HepG2 (cell line): ENCODE measurements around the gene KLB. TPM values are rescaled to one million over a fixed set of nuclear protein-coding genes. Genes with fewer than 3 reads are reported as not detected.

Source experiments
- ATAC-seq: fragments of 200-7000 bp; cut with Tn5 transposase; 3 replicates; pipeline ENCODE4 v1.9.1; 2020; ENCODE audit warnings: mild to moderate bottlenecking, moderate library complexity
- BruUV-seq: library from RNA; stranded (reverse); fragments of 400-500 nt; replicated peaks from 2 replicates; lab custom pipeline; 2021; lab: Mats Ljungman, UMichigan
- CTCF ChIA-PET: fragments of 300-600 bp; formaldehyde crosslinking; extraction: SDS; loops from one replicate; lab custom pipeline; 2021; ENCODE audit warnings: low total read pairs, inconsistent platforms, low intra/inter-chr PET ratio; lab: Yijun Ruan, JAX
- POLR2A ChIA-PET: fragments of 350-600 bp; sonication (Branson Sonifier 250); formaldehyde crosslinking; loops from one replicate; lab custom pipeline; 2020; ENCODE audit warnings: antibody characterized with exemption, inconsistent platforms; lab: Yijun Ruan, JAX
- DNase-seq: peaks from one replicate; pipeline ENCODE4 v3.0.0-alpha.2; 2015; ENCODE audit warnings: low spot score
- FAIRE-seq: peaks from 3 replicates; lab custom pipeline; 2011; peaks lifted over from hg19 to GRCh38; lab: Jason Lieb, UNC
- H2AFZ ChIP-seq: one replicate; pipeline ENCODE4 v1.6.1; 2011; ENCODE audit warnings: low read length, inconsistent platforms
- H3K27ac ChIP-seq: fragments of 300-600 bp; 3 replicates; pipeline ENCODE4 v1.8.0; 2011; ENCODE audit warnings: mixed run types, mild to moderate bottlenecking, mixed read lengths, low read length, inconsistent platforms; ENCODE audit not compliant: insufficient read depth; ENCODE audit errors: extremely low read length
- H3K27me3 ChIP-seq, 2 experiments: fragments of 200-600 bp in 1 of 2; 2 replicates in 1 of 2; 3 replicates in 1 of 2; pipeline versions ENCODE4 v1.6.0 to v1.8.0; 2011; ENCODE audit warnings: low read length in 2 of 2, mild to moderate bottlenecking in 2 of 2, moderate library complexity in 2 of 2, inconsistent platforms in 1 of 2; ENCODE audit not compliant: insufficient read depth in 2 of 2, control insufficient read depth in 1 of 2
- H3K36me3 ChIP-seq, 2 experiments: fragments of 200-600 bp in 1 of 2; replicated peaks in 1 of 2; 2 replicates in 1 of 2; 3 replicates in 1 of 2; pipeline versions ENCODE4 v1.5.1 to v1.8.0; 2011; ENCODE audit warnings: low read length in 2 of 2, inconsistent platforms in 1 of 2; ENCODE audit not compliant: insufficient read depth in 2 of 2, control insufficient read depth in 1 of 2
- H3K4me1 ChIP-seq: 2 replicates; pipeline ENCODE4 v1.5.1; 2012; ENCODE audit warnings: low read length, inconsistent platforms; ENCODE audit not compliant: insufficient read depth
- H3K4me2 ChIP-seq: 2 replicates; pipeline ENCODE4 v1.6.0; 2011; ENCODE audit warnings: low read depth, low read length, inconsistent platforms
- H3K4me3 ChIP-seq, 3 experiments: fragments of 200-600 bp in 1 of 3; sonication (generic), shearing (Covaris generic) in 1 of 3; replicated peaks in 1 of 3; 2 replicates each; pipeline ENCODE4 v1.5.1; 2011 to 2016; ENCODE audit warnings: low read length in 3 of 3, inconsistent platforms in 2 of 3, low read depth in 2 of 3, mild to moderate bottlenecking in 2 of 3, control low read depth in 1 of 3, mixed read lengths in 1 of 3; ENCODE audit not compliant: insufficient read depth in 1 of 3
- H3K79me2 ChIP-seq: one replicate; pipeline ENCODE4 v1.6.1; 2011; ENCODE audit warnings: low read length, inconsistent platforms; ENCODE audit not compliant: insufficient read depth
- H3K9ac ChIP-seq: 2 replicates; pipeline ENCODE4 v1.6.0; 2011; ENCODE audit warnings: mild to moderate bottlenecking, low read depth, low read length, inconsistent platforms; ENCODE audit not compliant: insufficient read depth
- H3K9me3 ChIP-seq: 2 replicates; pipeline ENCODE4 v1.5.1; 2012; ENCODE audit warnings: mild to moderate bottlenecking, low read length
- H4K20me1 ChIP-seq: 2 replicates; pipeline ENCODE4 v1.6.0; 2011; ENCODE audit warnings: inconsistent platforms, mild to moderate bottlenecking, low read length, moderate library complexity; ENCODE audit not compliant: insufficient read depth
- CBX2 ChIP-seq, 2 experiments: fragments of 200-600 bp in 1 of 2; sonication (generic); formaldehyde crosslinking in 1 of 2; IDR thresholded peaks; 2 replicates each; pipeline versions ENCODE4 v1.7.0 to v1.8.1; 2018 to 2022; ENCODE audit warnings: low read depth in 2 of 2, low read length in 1 of 2, mild to moderate bottlenecking in 1 of 2, missing genetic modification reagents in 1 of 2
- FOXO4 ChIP-seq: sonication (generic); formaldehyde crosslinking; conservative IDR thresholded peaks from 2 replicates; pipeline ENCODE4 v1.8.1; 2023; ENCODE audit warnings: missing genetic modification reagents
- NFIC ChIP-seq: IDR thresholded peaks from 2 replicates; pipeline ENCODE4 v1.6.1; 2012; ENCODE audit warnings: mild to moderate bottlenecking, low read length, inconsistent platforms
- NONO ChIP-seq, 2 experiments: fragments of 450-650 bp in 1 of 2; sonication (generic) in 1 of 2; formaldehyde crosslinking in 1 of 2; IDR thresholded peaks in 1 of 2; conservative IDR thresholded peaks in 1 of 2; 2 replicates each; pipeline versions ENCODE4 v1.6.1 to v1.8.0; 2017 to 2022; ENCODE audit warnings: mild to moderate bottlenecking in 1 of 2, missing genetic modification reagents in 1 of 2, moderate library complexity in 1 of 2
- POLR2A ChIP-seq, 2 experiments: IDR thresholded peaks; 2 replicates each; pipeline ENCODE4 v1.6.1; 2011; ENCODE audit warnings: low read depth in 2 of 2, low read length in 2 of 2, mild to moderate bottlenecking in 1 of 2, moderate library complexity in 1 of 2; ENCODE audit not compliant: insufficient read depth in 1 of 2
- POLR2AphosphoS2 ChIP-seq: IDR thresholded peaks from 2 replicates; pipeline ENCODE4 v1.6.1; 2011; ENCODE audit warnings: low read depth, low read length, improper control_type of control experiment
- POLR2AphosphoS5 ChIP-seq: IDR thresholded peaks from 2 replicates; pipeline ENCODE4 v1.6.1; 2012; ENCODE audit warnings: low read depth, low read length
- POLR2G ChIP-seq: fragments of 200-400 bp; formaldehyde crosslinking; IDR thresholded peaks from 2 replicates; pipeline ENCODE4 v1.6.1; 2018; ENCODE audit warnings: mild to moderate bottlenecking, low read depth, low read length, moderate library complexity
- RBM22 ChIP-seq: fragments of 200-400 bp; formaldehyde crosslinking; optimal IDR thresholded peaks from 2 replicates; pipeline ENCODE3; 2017; ENCODE audit warnings: mild to moderate bottlenecking, low read length, moderate library complexity
- SETDB1 ChIP-seq: sonication (generic); formaldehyde crosslinking; IDR thresholded peaks from 2 replicates; pipeline ENCODE4 v1.5.1; 2020; ENCODE audit warnings: missing genetic modification reagents, mild to moderate bottlenecking, borderline replicate concordance
- SMARCC2 ChIP-seq: fragments of 450-650 bp; IDR thresholded peaks from 2 replicates; pipeline ENCODE4 v1.6.1; 2017; ENCODE audit warnings: antibody characterized with exemption, mild to moderate bottlenecking
- SRSF4 ChIP-seq: fragments of 200-400 bp; formaldehyde crosslinking; IDR thresholded peaks from one replicate; pipeline ENCODE4 v1.6.1; 2018; ENCODE audit warnings: mild to moderate bottlenecking, low read depth, low read length, moderate library complexity; ENCODE audit not compliant: poor library complexity, severe bottlenecking
- ZFAT ChIP-seq: sonication (generic); formaldehyde crosslinking; conservative IDR thresholded peaks from 2 replicates; pipeline ENCODE4 v1.8.1; 2023; ENCODE audit warnings: missing genetic modification reagents, inconsistent platforms
- ZNF317 ChIP-seq: sonication (generic); formaldehyde crosslinking; IDR thresholded peaks from 2 replicates; pipeline ENCODE4 v1.5.0; 2020; ENCODE audit warnings: mild to moderate bottlenecking, missing genetic modification reagents
- ZNF326 ChIP-seq: sonication (generic); formaldehyde crosslinking; IDR thresholded peaks from 2 replicates; pipeline ENCODE4 v1.4.0; 2020; ENCODE audit warnings: missing genetic modification reagents, borderline replicate concordance
- ZNF484 ChIP-seq: sonication (generic); formaldehyde crosslinking; IDR thresholded peaks from 2 replicates; pipeline ENCODE4 v1.5.1; 2020; ENCODE audit warnings: mild to moderate bottlenecking, low read depth, missing genetic modification reagents, borderline replicate concordance
- ZNF543 ChIP-seq: sonication (generic); formaldehyde crosslinking; IDR thresholded peaks from 2 replicates; pipeline ENCODE4 v1.4.0; 2020; ENCODE audit warnings: mild to moderate bottlenecking, missing genetic modification reagents
- ZNF550 ChIP-seq: sonication (generic); formaldehyde crosslinking; IDR thresholded peaks from 2 replicates; pipeline ENCODE4 v1.4.0; 2020; ENCODE audit warnings: mild to moderate bottlenecking, missing genetic modification reagents, borderline replicate concordance
- ZNF672 ChIP-seq: sonication (generic); formaldehyde crosslinking; IDR thresholded peaks from 2 replicates; pipeline ENCODE4 v1.8.1; 2022; ENCODE audit warnings: missing genetic modification reagents
- ZNF878 ChIP-seq: sonication (generic); formaldehyde crosslinking; IDR thresholded peaks from 2 replicates; pipeline ENCODE4 v1.8.1; 2023; ENCODE audit warnings: mild to moderate bottlenecking, missing genetic modification reagents, moderate library complexity
- WGBS: methylation state at CpG from one replicate; pipeline ENCODE4 v1.1.6; 2017; ENCODE audit warnings: low lambda C conversion rate; 5-methylcytosine and 5-hydroxymethylcytosine counted together
- in situ Hi-C: cut with HindIII; loops from 2 replicates; pipeline ENCODE4 v1.10.0; 2017; ENCODE audit warnings: low pct_unique_long_range_greater_than_20kb; ENCODE audit not compliant: extremely low pct_ligation_motif_present
- intact Hi-C: fragments of 100-400 bp; cut with micrococcal nuclease; formaldehyde crosslinking; loops from one replicate; pipeline ENCODE4 v1.10.0; 2022; ENCODE audit not compliant: unreplicated experiment
- polyA plus RNA-seq, 8 experiments: library from polyadenylated mRNA; depleted of rRNA in 3 of 8; stranded (reverse) in 7 of 8; unstranded in 1 of 8; fragments of >200 nt; fragmentation: Illumina TruSeq in 4 of 8; extraction: Trizol in 4 of 8; gene quantifications; 2 replicates each; pipeline versions ENCODE4 v1.2.1 to v1.2.3, GENCODE V29; 2011 to 2016; ENCODE audit warnings: low read depth in 4 of 8, missing spikeins in 1 of 8, mixed read lengths in 1 of 8; ENCODE audit not compliant: insufficient read depth in 1 of 8
- total RNA-seq, 5 experiments: library from RNA; depleted of rRNA; stranded (reverse); fragments of >200 nt; fragmentation: Illumina TruSeq; extraction: Trizol; gene quantifications; 2 replicates each; pipeline ENCODE4 v1.2.3, GENCODE V29; 2016; ENCODE audit warnings: low read depth in 1 of 5
- TF ChIP-seq, protein P1 (sequence below): sonication (generic); formaldehyde crosslinking; IDR thresholded peaks from 2 replicates; pipeline ENCODE4 v1.4.0; 2020; ENCODE audit warnings: mild to moderate bottlenecking, missing genetic modification reagents, borderline replicate concordance

Gene KLB
- total and polyA plus RNA-seq, 2 of the 13 experiments (the other 11 are each of a cell fraction or from before 2014, with no cell fraction given), result 25.3 to 82.0 TPM

DNA sequence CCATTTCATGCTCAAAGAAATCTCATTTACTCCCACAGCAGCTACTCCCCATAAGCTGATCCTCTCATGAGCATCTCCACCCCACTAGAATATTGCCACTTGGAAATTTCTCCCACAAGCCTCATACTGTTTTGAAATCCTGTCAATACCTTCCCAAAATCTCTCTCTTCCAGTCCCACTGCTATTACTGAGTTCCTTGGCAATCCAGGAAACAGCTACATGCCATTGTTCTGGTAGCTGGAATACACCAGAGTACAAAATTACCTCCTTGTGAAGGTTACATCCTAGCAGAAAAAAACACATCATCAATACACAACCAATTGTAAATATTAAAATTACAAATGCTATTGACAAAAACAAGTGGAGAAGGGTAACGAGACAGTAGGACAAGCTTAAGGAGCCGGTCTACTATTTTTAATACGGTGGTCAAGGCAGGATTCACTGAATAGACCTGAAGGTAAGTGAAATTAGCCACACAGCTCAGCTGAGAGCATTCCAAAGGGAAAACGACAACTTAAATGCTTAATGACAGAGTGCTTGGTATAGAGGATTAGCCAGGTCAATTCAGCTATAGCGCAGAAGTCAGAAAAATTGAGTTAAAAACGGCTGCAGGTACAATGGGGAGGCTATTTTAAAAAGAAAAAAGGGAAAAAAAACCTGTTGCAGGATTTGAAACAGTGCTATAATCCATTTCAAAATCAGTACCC is 45.6 kb downstream of the KLB start:
- DNase-seq (no peak), FAIRE-seq (no peak), ATAC-seq (peak; percentile 11; the same call in 2 of the 3 replicates)
- H3K79me2 ChIP-seq, result peaks cover 21% of the 10 kb centered on the region
- POLR2A ChIA-PET, result interaction anchor here (0.8 to 3.4 kb wide), 5 partner anchors 22 to 86 kb away, joined by 3 to 20 read pairs (median 5); partner anchors contain the start of genes KLB and RFC1
- peaks cover 9 to 65% of the 10 kb centered on the region in 2 experiments for H3K36me3 ChIP-seq
- no peak overlapping the region for H2AFZ ChIP-seq
- H3K9ac ChIP-seq, result no peak overlapping the region
- in situ Hi-C loops (no loop called here), intact Hi-C loops (loop anchor here (5.0 kb wide), 1 partner anchor 270 kb away; the partner anchor contains the start of gene WDR19)
- H3K27me3 ChIP-seq, result no peaks in the 10 kb centered on the region; a peak in 1 of 5 replicates
- H3K9me3 ChIP-seq, result no peaks in the 10 kb centered on the region
- no TSS peak for BruUV-seq
- peaks cover 80% of the 10 kb centered on the region for H3K4me1 ChIP-seq
- H3K4me2 ChIP-seq, result no peak overlapping the region
- no peak overlapping the region for H3K4me3 ChIP-seq
- CTCF ChIA-PET, result no interaction called here
- WGBS, result 96% methylated on average over 6 of the region's 6 CpGs
- H3K27ac ChIP-seq, result no peak overlapping the region
- peaks cover 54% of the 10 kb centered on the region for H4K20me1 ChIP-seq
- TF ChIP-seq POLR2G, result peak; percentile 52; the same call in 1 of the 2 replicates
- no peak for TF ChIP-seq ZNF543 (CRISPR knock-in tag)
- TF ChIP-seq ZNF326 (CRISPR knock-in tag), result no peak
- 0 out of 2 replicates have a peak, but pooled peaks have one; percentile 46 for TF ChIP-seq POLR2AphosphoS2
- TF ChIP-seq SMARCC2, result no peak
- TF ChIP-seq ZNF317, result 0 out of 2 replicates have a peak, but pooled peaks have one; percentile 17
- TF ChIP-seq SRSF4, result peak; percentile 54
- no peak for TF ChIP-seq ZNF672 (CRISPR knock-in tag)
- TF ChIP-seq ZNF550 (CRISPR knock-in tag), result no peak
- 0 out of 2 replicates have a peak, but pooled peaks have one; percentile 27 for TF ChIP-seq ZNF878 (CRISPR knock-in tag)
- TF ChIP-seq, protein P1, sequence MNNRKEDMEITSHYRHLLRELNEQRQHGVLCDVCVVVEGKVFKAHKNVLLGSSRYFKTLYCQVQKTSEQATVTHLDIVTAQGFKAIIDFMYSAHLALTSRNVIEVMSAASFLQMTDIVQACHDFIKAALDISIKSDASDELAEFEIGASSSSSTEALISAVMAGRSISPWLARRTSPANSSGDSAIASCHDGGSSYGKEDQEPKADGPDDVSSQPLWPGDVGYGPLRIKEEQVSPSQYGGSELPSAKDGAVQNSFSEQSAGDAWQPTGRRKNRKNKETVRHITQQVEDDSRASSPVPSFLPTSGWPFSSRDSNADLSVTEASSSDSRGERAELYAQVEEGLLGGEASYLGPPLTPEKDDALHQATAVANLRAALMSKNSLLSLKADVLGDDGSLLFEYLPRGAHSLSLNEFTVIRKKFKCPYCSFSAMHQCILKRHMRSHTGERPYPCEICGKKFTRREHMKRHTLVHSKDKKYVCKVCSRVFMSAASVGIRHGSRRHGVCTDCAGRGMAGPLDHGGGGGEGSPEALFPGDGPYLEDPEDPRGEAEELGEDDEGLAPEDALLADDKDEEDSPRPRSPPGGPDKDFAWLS (CRISPR knock-in tag), result no peak
- TF ChIP-seq FOXO4 (CRISPR knock-in tag), result 0 out of 2 replicates have a peak, but pooled peaks have one; percentile 50
- no peak for TF ChIP-seq CBX2 (IDR thresholded peaks at IDR 0.05; ENCODE audit: low read depth, low read length)
- no peak for TF ChIP-seq CBX2 (CRISPR knock-in tag; IDR thresholded peaks at IDR 0.05; ENCODE audit: low read depth)
- peak; percentile 55 for TF ChIP-seq POLR2AphosphoS5
- TF ChIP-seq SETDB1 (CRISPR knock-in tag), result no peak
- TF ChIP-seq ZFAT (CRISPR knock-in tag), result no peak
- peak; percentile 10 for TF ChIP-seq RBM22
- TF ChIP-seq NFIC, result 0 out of 2 replicates have a peak, but pooled peaks have one; percentile 40
- TF ChIP-seq NONO (IDR thresholded peaks at IDR 0.05), result no peak
- 0 out of 2 replicates have a peak, but pooled peaks have one; percentile 3 for TF ChIP-seq NONO (CRISPR knock-in tag; conservative IDR thresholded peaks at IDR 0.05)
- TF ChIP-seq ZNF484, result no peak
- peak in 1 of 2 experiments; percentile 12; a peak in 2 of 4 replicates for TF ChIP-seq POLR2A (IDR thresholded peaks at IDR 0.05; ENCODE audit: insufficient read depth in 1 of 2, low read depth in 2 of 2, low read length in 2 of 2)
